GM18499 (cell line): Measurements from ENCODE around the gene GPR183.

Experiments
- ATAC-seq: cut with Tn5 transposase; IDR thresholded peaks from one replicate; pipeline ENCODE4 v1.9.1; 2021; ENCODE audit warnings: moderate number of reproducible peaks; ENCODE audit not compliant: insufficient read depth, unreplicated experiment

The GPR183 gene

GRCh38 chr13:99313941-99314340 is 6.7 kb upstream of the GPR183 start:
- no peak for ATAC-seq

GRCh38 chr13:99313501-99313900 is 6.3 kb upstream of the GPR183 start:
- no peak for ATAC-seq

- ATAC-seq = no peak
Measured at GRCh38 chr13:99312493-99312883, 5.3 kb upstream of the GPR183 start.

- ATAC-seq = no peak
Measured at GRCh38 chr13:99311748-99312492, 4.7 kb upstream of the GPR183 start.

GRCh38 chr13:99311137-99311536 is 3.9 kb upstream of the GPR183 start:
- no peak for ATAC-seq

GRCh38 chr13:99310382-99311031 is 3.3 kb upstream of the GPR183 start:
- ATAC-seq = peak; percentile 32

GRCh38 chr13:99308471-99309087 is 1.4 kb upstream of the GPR183 start:
- no peak for ATAC-seq

- no peak for ATAC-seq
Measured at GRCh38 chr13:99307648-99308339, 595 bp upstream of the GPR183 start.

GRCh38 chr13:99305566-99305965 is 1.6 kb downstream of the GPR183 start:
- no peak for ATAC-seq

GRCh38 chr13:99305158-99305557 is 2.0 kb downstream of the GPR183 start:
- ATAC-seq = no peak

- ATAC-seq = no peak
Measured at GRCh38 chr13:99304541-99304940, 2.7 kb downstream of the GPR183 start.

GRCh38 chr13:99303863-99304521 is 3.2 kb downstream of the GPR183 start:
- ATAC-seq = no peak

GRCh38 chr13:99302637-99303505 is 4.3 kb downstream of the GPR183 start:
- no peak for ATAC-seq

GRCh38 chr13:99301913-99302636 is 5.1 kb downstream of the GPR183 start:
- no peak for ATAC-seq

GRCh38 chr13:99301056-99301838 is 6.0 kb downstream of the GPR183 start:
- ATAC-seq = no peak

GRCh38 chr13:99299920-99300341 is 7.3 kb downstream of the GPR183 start:
- ATAC-seq = no peak

- no peak for ATAC-seq
Measured at GRCh38 chr13:99299256-99299919, 7.8 kb downstream of the GPR183 start.

- no peak for ATAC-seq
Measured at GRCh38 chr13:99298056-99298455, 9.1 kb downstream of the GPR183 start.
